Lower leg skin (tissue), 3 donors: ENCODE data around the gene THBS2.

ENCODE experiments used
- CTCF ChIP-seq, 3 donors: fragments of 450-650 bp; IDR thresholded peaks; one replicate each; pipeline ENCODE4 v1.5.1; 2016; ENCODE audit warnings: antibody characterized with exemption in 3 of 3, mild to moderate bottlenecking in 3 of 3, moderate library complexity in 2 of 3
- POLR2A ChIP-seq, 2 donors: fragments of 450-650 bp; IDR thresholded peaks; one replicate each; pipeline ENCODE4 v1.6.1; 2016 to 2017; ENCODE audit warnings: antibody characterized with exemption in 2 of 2, mild to moderate bottlenecking in 1 of 2, moderate library complexity in 1 of 2

- TF ChIP-seq CTCF (IDR thresholded peaks at IDR 0.05), result no peak
- TF ChIP-seq POLR2A (IDR thresholded peaks at IDR 0.05), result no peak
These were observed 13.5 kb downstream of the THBS2 start for GRCh38 chr6:169240125-169240524.
